Lung (tissue), 16 donors: ENCODE results near the gene SLC38A10. TPM values are rescaled to one million over a fixed set of nuclear protein-coding genes. Genes with fewer than 3 reads are reported as not detected.

Source experiments
- ATAC-seq: fragments of 200-7000 bp; cut with Tn5 transposase; one replicate; pipeline ENCODE4 v1.9.1; 2020; ENCODE audit warnings: moderate number of reproducible peaks; ENCODE audit not compliant: insufficient read depth, low FRiP score
- DNase-seq, 3 donors: peaks; one replicate each; pipeline ENCODE4 v3.0.0-alpha.2; 2013 to 2017
- H3K27ac ChIP-seq, 2 donors: one replicate each; pipeline ENCODE4 v1.5.1; 2013; ENCODE audit warnings: mild to moderate bottlenecking in 2 of 2, moderate library complexity in 2 of 2, control low read depth in 1 of 2, inconsistent platforms in 1 of 2, low read depth in 1 of 2, low read length in 1 of 2
- H3K27me3 ChIP-seq, 3 donors: one replicate each; pipeline ENCODE4 v1.5.1; 2013; ENCODE audit warnings: low read length in 2 of 3; ENCODE audit not compliant: control insufficient read depth in 3 of 3, insufficient read depth in 3 of 3
- H3K36me3 ChIP-seq, 4 donors: one replicate each; pipeline ENCODE4 v1.5.1; 2013; ENCODE audit warnings: low read length in 4 of 4, mild to moderate bottlenecking in 1 of 4, moderate library complexity in 1 of 4; ENCODE audit not compliant: control insufficient read depth in 4 of 4, insufficient read depth in 4 of 4
- H3K4me1 ChIP-seq, 5 donors: one replicate each; pipeline ENCODE4 v1.5.1; 2013; ENCODE audit warnings: low read length in 5 of 5, mild to moderate bottlenecking in 2 of 5, moderate library complexity in 1 of 5; ENCODE audit not compliant: control insufficient read depth in 5 of 5, insufficient read depth in 5 of 5
- H3K4me3 ChIP-seq: one replicate; pipeline ENCODE4 v1.5.1; 2013; ENCODE audit warnings: mild to moderate bottlenecking, control low read depth, moderate library complexity
- H3K9ac ChIP-seq, 2 donors: one replicate each; pipeline ENCODE4 v1.5.1; 2013; ENCODE audit warnings: low read length in 2 of 2, control low read depth in 1 of 2; ENCODE audit not compliant: insufficient read depth in 1 of 2
- H3K9me3 ChIP-seq, 4 donors: one replicate each; pipeline ENCODE4 v1.5.1; 2013; ENCODE audit warnings: low read length in 3 of 4, mild to moderate bottlenecking in 1 of 4, moderate library complexity in 1 of 4; ENCODE audit not compliant: control insufficient read depth in 4 of 4, insufficient read depth in 3 of 4
- CTCF ChIP-seq: IDR thresholded peaks from 2 replicates; pipeline ENCODE4 v1.5.1; 2012; ENCODE audit warnings: mild to moderate bottlenecking; ENCODE audit errors: control extremely low read depth, extremely low read depth
- WGBS, 2 donors: extraction: QIAGEN DNeasy Blood & Tissue Kit; methylation state at CpG; one replicate each; pipeline ENCODE4 v1.1.7; 2013; 5-methylcytosine and 5-hydroxymethylcytosine counted together
- long read RNA-seq, 5 donors: transcript quantifications; one replicate each; lab custom pipeline, GENCODE V29; 2026
- polyA plus RNA-seq, 2 donors: library from polyadenylated mRNA; stranded (reverse); fragments of 200-250 nt; gene quantifications; one replicate each; pipeline ENCODE4 v1.2.1, GENCODE V29; 2013
- total RNA-seq, 2 donors: library from RNA; depleted of rRNA in 1 of 2; stranded (reverse); fragments of >200 nt in 1 of 2; gene quantifications; one replicate each; pipeline ENCODE4 v1.2.1, GENCODE V29; 2014 to 2021
- donor health status: control.
- donor health status: control.
- donor health status: Bipolar disorder and iron deficiency.
- donor health status: healthy.
- donor health status: DM: yes; HTN: yes; CAD: no.

SLC38A10 gene
- 100 to 1,000 TPM in 1 of 2 donors, 10 to 100 TPM in 1; 56.0 to 127 TPM for total RNA-seq
- polyA plus RNA-seq: 10 to 100 TPM; 69.6 to 95.3 TPM
- long read RNA-seq, donor 1, full-length matches to known transcripts: 13 of 19 reads
- long read RNA-seq, donor 1, partial matches to known transcripts: 6 of 19 reads
- long read RNA-seq, donor 1, other reads (novel, unspliced or antisense): 0 of 19 reads
- long read RNA-seq, donor 2, full-length matches to known transcripts: 9 of 9 reads
- long read RNA-seq, donor 2, partial matches to known transcripts: 0 of 9 reads
- long read RNA-seq, donor 2, other reads (novel, unspliced or antisense): 0 of 9 reads
- long read RNA-seq, donor 3, full-length matches to known transcripts: 9 of 9 reads
- long read RNA-seq, donor 3, partial matches to known transcripts: 0 of 9 reads
- long read RNA-seq, donor 3, other reads (novel, unspliced or antisense): 0 of 9 reads
- long read RNA-seq, donor 4, full-length matches to known transcripts: 3 of 3 reads
- long read RNA-seq, donor 4, partial matches to known transcripts: 0 of 3 reads
- long read RNA-seq, donor 4, other reads (novel, unspliced or antisense): 0 of 3 reads
- long read RNA-seq, donor 5, full-length matches to known transcripts: 17 of 17 reads
- long read RNA-seq, donor 5, partial matches to known transcripts: 0 of 17 reads
- long read RNA-seq, donor 5, other reads (novel, unspliced or antisense): 0 of 17 reads

GRCh38 chr17:81295031-81295675 is at the start of gene SLC38A10:
Gene SLC38A10, minus strand, starts transcription at chr17:81295307. Its CDS starts 386 bp downstream, at chr17:81294921.
- Histone ChIP-seq H3K36me3 (no peaks in the 10 kb centered on the region), H3K4me3 (peak within 1 kb of the TSS; percentile 96), H3K4me1 (peaks cover 0 to 28% (median 5%) of the 10 kb centered on the region in 5 donors), H3K27ac (peak within 1 kb of the TSS; percentile 95 to 98), H3K9me3 (no peaks in the 10 kb centered on the region), H3K9ac (peak within 1 kb of the TSS; percentile 68 to 87), H3K27me3 (no peaks in the 10 kb centered on the region)
- TF ChIP-seq CTCF: no peak
- peak; percentile 91 for ATAC-seq
- peak; percentile 93 for DNase-seq
- 0% methylated on average over 44 to 59 of the region's 59 CpGs for WGBS, 2 donors

GRCh38 chr17:81342269-81343070 is 47.4 kb upstream of the SLC38A10 start:
- no peaks in the 10 kb centered on the region for H3K27me3 ChIP-seq
- peak overlapping the region; percentile 44 for H3K4me3 ChIP-seq
- ATAC-seq: no peak
- H3K9me3 ChIP-seq: no peaks in the 10 kb centered on the region
- H3K27ac ChIP-seq: peak overlapping the region; percentile 95 to 98
- no peak for DNase-seq
- 10 to 12% methylated on average over 49 to 55 of the region's 55 CpGs for WGBS, 2 donors
- TF ChIP-seq CTCF: no peak
- peaks cover 0 to 5% (median 0%) of the 10 kb centered on the region in 4 donors for H3K36me3 ChIP-seq
- peaks cover 0 to 47% (median 16%) of the 10 kb centered on the region in 5 donors for H3K4me1 ChIP-seq
- H3K9ac ChIP-seq: peak overlapping the region; percentile 90 to 97

GRCh38 chr17:81341516-81342268 is 46.6 kb upstream of the SLC38A10 start:
- no peaks in the 10 kb centered on the region for H3K27me3 ChIP-seq
- peak overlapping the region; percentile 80 to 90 for H3K9ac ChIP-seq
- H3K4me3 ChIP-seq: peak overlapping the region; percentile 32
- H3K36me3 ChIP-seq: peaks cover 0 to 5% (median 0%) of the 10 kb centered on the region in 4 donors
- DNase-seq (no peak), ATAC-seq (no peak)
- H3K4me1 ChIP-seq: peaks cover 0 to 51% (median 19%) of the 10 kb centered on the region in 5 donors
- 12 to 18% methylated on average over 45 to 83 of the region's 83 CpGs for WGBS, 2 donors
- no peak for TF ChIP-seq CTCF
- H3K9me3 ChIP-seq: no peaks in the 10 kb centered on the region
- peak overlapping the region; percentile 84 to 94 for H3K27ac ChIP-seq
